Endothelial cell of umbilical vein (primary cell): Measurements from ENCODE around the gene RXFP4. TPM values are rescaled to one million over a fixed set of nuclear protein-coding genes. Genes with fewer than 3 reads are reported as not detected.

Experiments
- BruUV-seq: library from RNA; stranded (reverse); fragments of 400-500 nt; replicated peaks from 2 replicates; lab custom pipeline; 2021; lab: Mats Ljungman, UMichigan
- CTCF ChIA-PET: fragments of 300-600, 350-600 bp; sonication (Branson Sonifier 250); formaldehyde crosslinking; loops from one replicate; lab custom pipeline; 2021; ENCODE audit warnings: antibody characterized with exemption, inconsistent platforms; lab: Charles Lee
- POLR2A ChIA-PET: fragments of 300-600, 350-600 bp; sonication (Branson Sonifier 250); formaldehyde crosslinking; loops from one replicate; lab custom pipeline; 2021; ENCODE audit warnings: antibody characterized with exemption, inconsistent platforms; lab: Charles Lee
- DNase-seq: peaks from one replicate; pipeline ENCODE4 v3.0.0-alpha.2; 2011; ENCODE audit warnings: low read depth, low spot score
- FAIRE-seq: peaks from 2 replicates; lab custom pipeline; 2011; peaks lifted over from hg19 to GRCh38; lab: Jason Lieb, UNC
- H2AFZ ChIP-seq: 2 replicates; pipeline ENCODE4 v1.6.0; 2012; ENCODE audit warnings: low read depth, low read length, control low read depth, inconsistent platforms
- H3K27ac ChIP-seq: 2 replicates; pipeline ENCODE4 v1.5.1; 2011; ENCODE audit warnings: low read depth, mild to moderate bottlenecking, control low read depth, low read length, moderate library complexity; ENCODE audit not compliant: insufficient read depth
- H3K27me3 ChIP-seq, 2 experiments: 2 replicates each; pipeline versions ENCODE4 v1.6.0 to v1.6.1; 2011; ENCODE audit warnings: low read length in 2 of 2, mixed read lengths in 1 of 2; ENCODE audit not compliant: control insufficient read depth in 2 of 2, insufficient read depth in 2 of 2
- H3K36me3 ChIP-seq, 2 experiments: 2 replicates in 1 of 2; 3 replicates in 1 of 2; pipeline ENCODE4 v1.5.1; 2011; ENCODE audit warnings: low read length in 2 of 2, mild to moderate bottlenecking in 1 of 2, moderate library complexity in 1 of 2; ENCODE audit not compliant: control insufficient read depth in 2 of 2, insufficient read depth in 2 of 2; ENCODE audit errors: extremely low read depth in 1 of 2
- H3K4me1 ChIP-seq: 3 replicates; pipeline ENCODE4 v1.5.1; 2011; ENCODE audit warnings: mild to moderate bottlenecking, low read length; ENCODE audit not compliant: control insufficient read depth, insufficient read depth; ENCODE audit errors: extremely low read depth
- H3K4me2 ChIP-seq: 2 replicates; pipeline ENCODE4 v1.6.1; 2011; ENCODE audit warnings: low read length, control low read depth, mixed read lengths; ENCODE audit not compliant: insufficient read depth
- H3K4me3 ChIP-seq, 3 experiments: fragments of 200-600 bp in 1 of 3; sonication (generic), shearing (Covaris generic) in 1 of 3; replicated peaks in 1 of 3; 2 replicates each; pipeline ENCODE4 v1.5.1; 2011 to 2016; ENCODE audit warnings: control low read depth in 3 of 3, low read length in 3 of 3, mild to moderate bottlenecking in 2 of 3, inconsistent platforms in 1 of 3, low read depth in 1 of 3, moderate library complexity in 1 of 3; ENCODE audit not compliant: insufficient read depth in 1 of 3
- H3K79me2 ChIP-seq: 2 replicates; pipeline ENCODE4 v1.6.0; 2012; ENCODE audit warnings: low read length, inconsistent platforms; ENCODE audit not compliant: control insufficient read depth, insufficient read depth
- H3K9ac ChIP-seq: replicated peaks from 2 replicates; pipeline ENCODE3; 2011; ENCODE audit warnings: low read length, control low read depth; ENCODE audit not compliant: insufficient read depth; ENCODE audit errors: extremely low read depth
- H3K9me1 ChIP-seq: replicated peaks from 3 replicates; pipeline ENCODE4 v1.6.0; 2011; ENCODE audit warnings: mild to moderate bottlenecking, low read length; ENCODE audit not compliant: control insufficient read depth, insufficient read depth; ENCODE audit errors: extremely low read depth
- H3K9me3 ChIP-seq: replicated peaks from 2 replicates; pipeline ENCODE4 v1.5.1; 2012; ENCODE audit warnings: low read length, inconsistent platforms; ENCODE audit not compliant: control insufficient read depth, insufficient read depth
- H4K20me1 ChIP-seq: replicated peaks from 2 replicates; pipeline ENCODE3; 2011; ENCODE audit warnings: mild to moderate bottlenecking, low read length; ENCODE audit not compliant: control insufficient read depth, insufficient read depth; ENCODE audit errors: extremely low read depth
- CTCF ChIP-seq, 2 donors: IDR thresholded peaks; 1 replicate in 1 of 2; 2 replicates in 1 of 2; pipeline ENCODE4 v1.5.1; 2011; ENCODE audit warnings: low read length in 2 of 2, mild to moderate bottlenecking in 2 of 2, moderate library complexity in 2 of 2, control low read depth in 1 of 2, inconsistent platforms in 1 of 2, low read depth in 1 of 2; ENCODE audit not compliant: insufficient read depth in 1 of 2; ENCODE audit errors: extremely low read depth in 1 of 2
- EZH2 ChIP-seq: IDR thresholded peaks from 2 replicates; pipeline ENCODE4 v1.6.1; 2012; ENCODE audit warnings: borderline replicate concordance, low read depth, mild to moderate bottlenecking, moderate library complexity, low read length, inconsistent platforms; ENCODE audit not compliant: severe bottlenecking
- FOS ChIP-seq: IDR thresholded peaks from 2 replicates; pipeline ENCODE4 v1.6.1; 2011; ENCODE audit warnings: mild to moderate bottlenecking, low read length, moderate library complexity, borderline replicate concordance; ENCODE audit not compliant: insufficient read depth
- GATA2 ChIP-seq: IDR thresholded peaks from 2 replicates; pipeline ENCODE4 v1.7.0; 2011; ENCODE audit warnings: low read depth, mild to moderate bottlenecking, moderate library complexity, mixed read lengths, low read length; ENCODE audit not compliant: insufficient read length, insufficient read depth
- JUN ChIP-seq: IDR thresholded peaks from 2 replicates; pipeline ENCODE4 v1.6.1; 2011; ENCODE audit warnings: borderline replicate concordance, low read depth; ENCODE audit not compliant: insufficient read length, insufficient read depth
- MAX ChIP-seq: IDR thresholded peaks from 2 replicates; pipeline ENCODE4 v1.6.1; 2011; ENCODE audit not compliant: insufficient read depth, insufficient read length
- MYC ChIP-seq: IDR thresholded peaks from one replicate; pipeline ENCODE4 v1.6.1; 2011; ENCODE audit warnings: mild to moderate bottlenecking, low read depth, low read length
- POLR2A ChIP-seq: IDR thresholded peaks from 2 replicates; pipeline ENCODE4 v1.6.1; 2012; ENCODE audit warnings: low read depth, mild to moderate bottlenecking, control low read depth, low read length
- POLR2AphosphoS5 ChIP-seq: IDR thresholded peaks from 2 replicates; pipeline ENCODE4 v1.6.1; 2012; ENCODE audit warnings: low read depth, mild to moderate bottlenecking, control low read depth, low read length, moderate library complexity; ENCODE audit not compliant: insufficient read depth
- dilution Hi-C: fragments of 300-500 bp; cut with MboI; formaldehyde crosslinking; loops from one replicate; pipeline ENCODE4 v1.15.0; 2019; ENCODE audit warnings: low sequenced_read_pairs; ENCODE audit not compliant: extremely low pct_ligation_motif_present
- intact Hi-C: fragments of 100-400 bp; cut with micrococcal nuclease; formaldehyde crosslinking; loops from one replicate; pipeline ENCODE4 v1.10.0; 2022
- polyA plus RNA-seq, 4 experiments: library from polyadenylated mRNA; depleted of rRNA in 3 of 4; stranded (reverse) in 3 of 4; unstranded in 1 of 4; fragments of >200 nt; gene quantifications; 2 replicates each; pipeline versions ENCODE4 v1.2.1 to v1.2.3, GENCODE V29; 2011 to 2012; ENCODE audit warnings: missing spikeins in 1 of 4
- total RNA-seq: library from RNA; stranded (reverse); gene quantifications from 2 replicates; pipeline ENCODE4 v1.2.3, GENCODE V29; 2021

RXFP4 gene
- total and polyA plus RNA-seq, 2 donors (not counting 3 experiments of a cell fraction or from before 2014, with no cell fraction given), result not detected

- dilution Hi-C loops (no loop called here), intact Hi-C loops (no loop called here)
- Histone ChIP-seq H3K9me3 (no peaks in the 10 kb centered on the region), H3K4me3 (no peak overlapping the region), H3K27ac (no peak overlapping the region), H2AFZ (no peak overlapping the region), H3K9ac (no peak overlapping the region), H3K4me2 (no peak overlapping the region), H3K27me3 (no peaks in the 10 kb centered on the region), H3K79me2 (peaks cover 85% of the 10 kb centered on the region), H3K4me1 (peaks cover 85% of the 10 kb centered on the region), H3K9me1 (no peaks in the 10 kb centered on the region), H4K20me1 (no peaks in the 10 kb centered on the region), H3K36me3 (peaks cover 0 to 6% of the 10 kb centered on the region in 2 experiments)
- no peak for TF ChIP-seq EZH2
- TF ChIP-seq POLR2AphosphoS5, result no peak
- TF ChIP-seq FOS, result no peak
- TF ChIP-seq CTCF (IDR thresholded peaks at IDR 0.05; ENCODE audit: extremely low read depth in 1 of 2, insufficient read depth in 1 of 2, low read depth in 1 of 2, low read length in 2 of 2), result no peak
- TF ChIP-seq MYC, result no peak
- TF ChIP-seq GATA2, result no peak
- TF ChIP-seq JUN, result no peak
- TF ChIP-seq MAX, result no peak
- no peak for TF ChIP-seq POLR2A
- POLR2A ChIA-PET, result no interaction called here
- CTCF ChIA-PET, result interaction anchor here (0.8 to 2.0 kb wide), 2 partner anchors 11 kb away, joined by 4 to 20 read pairs; no protein-coding TSS in a partner anchor
- DNase-seq, result no peak
- no TSS peak for BruUV-seq
- FAIRE-seq, result peak; percentile 21
Measured at GRCh38 chr1:155971910-155972809, 30.7 kb downstream of the RXFP4 start.
